Measurements from ENCODE around the gene C18orf63. TPM values are rescaled to one million over a fixed set of nuclear protein-coding genes. Genes with fewer than 3 reads are reported as not detected.
"Not testable (repeated sequence)": the region's sequence is repeated elsewhere in the genome, so short reads cannot be mapped to it uniquely, and the experiment has no call there.

C18orf63 gene
- total RNA-seq, 1 donor from 2014 or later, result not detected

DNA sequence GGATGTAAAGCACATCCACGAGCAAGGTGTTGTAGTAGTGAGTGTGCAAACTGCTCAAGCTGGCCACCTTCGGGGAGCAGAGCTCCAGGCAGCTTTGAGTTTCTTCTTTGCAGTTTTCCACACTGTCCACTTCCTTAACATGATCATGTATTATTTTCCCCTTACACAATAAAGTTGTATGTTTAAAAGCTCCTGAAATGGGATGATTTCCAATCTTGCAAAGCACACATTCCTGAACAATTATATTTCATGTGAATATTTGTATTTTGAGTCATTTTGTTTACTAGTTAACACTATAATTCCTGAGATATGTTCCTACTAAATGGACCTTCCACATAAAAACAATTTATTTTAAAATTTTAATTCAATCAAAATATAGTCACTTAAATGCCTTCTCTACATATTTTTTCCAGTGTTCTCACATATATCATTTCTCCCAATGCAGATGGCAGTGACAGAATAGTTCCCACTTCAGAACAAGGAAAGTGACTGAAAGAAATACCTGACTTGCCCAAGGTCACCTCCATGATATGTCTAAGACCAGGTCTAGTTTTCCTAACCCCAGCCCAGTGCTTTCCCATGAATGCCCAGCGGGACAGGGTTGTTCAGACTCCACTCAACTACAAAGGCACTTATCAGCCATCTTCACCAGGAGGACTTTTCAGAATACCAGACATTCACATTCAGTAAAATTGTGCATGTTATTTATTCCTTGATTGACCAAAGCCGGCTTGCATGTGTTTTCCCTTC lies 29.4 kb upstream of the C18orf63 start:
- DNase-seq (ENCODE audit: low spot score), result no peak

DNA sequence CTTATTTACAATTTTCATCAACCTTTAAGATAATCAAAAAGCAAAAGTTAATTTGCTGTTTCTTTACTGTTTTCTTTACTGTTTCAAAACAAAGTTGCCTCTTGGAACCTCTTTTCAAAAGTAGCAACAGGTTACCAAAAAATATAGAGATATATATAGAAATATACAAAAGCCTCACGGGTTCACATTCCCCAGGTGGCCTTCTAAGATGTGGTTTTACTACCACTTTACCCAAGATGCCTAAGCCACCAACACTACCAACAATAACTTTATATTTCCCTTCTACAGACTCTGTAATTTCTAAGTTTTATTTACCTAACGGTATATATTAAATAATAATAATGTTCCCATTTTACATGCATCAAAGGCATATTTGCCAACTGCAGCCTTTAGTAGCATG lies 28.8 kb upstream of the C18orf63 start:
- DNase-seq (ENCODE audit: low spot score), result no peak

DNA sequence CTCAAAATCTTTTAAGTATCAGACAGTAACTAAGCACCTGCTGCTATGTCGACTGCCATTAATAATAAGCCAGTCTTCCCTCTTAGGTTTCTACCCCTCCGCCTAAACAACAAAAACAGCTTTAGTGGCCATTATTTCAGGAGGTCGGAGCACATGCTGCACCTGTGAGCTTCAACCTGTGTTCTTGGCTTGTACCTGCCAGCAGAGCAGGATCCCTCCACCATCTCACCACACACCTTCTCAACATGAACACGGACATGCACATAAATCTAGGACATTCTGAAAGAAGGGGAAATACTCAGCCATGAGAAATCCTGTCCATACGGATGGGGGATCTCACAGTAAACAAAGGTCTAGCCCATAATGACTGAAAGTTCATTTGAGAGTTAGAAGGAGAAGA lies 27.6 kb upstream of the C18orf63 start:
- DNase-seq (ENCODE audit: low spot score), result no peak

- DNase-seq (ENCODE audit: low spot score), result no peak
Observed at GRCh38 chr18:74288730-74289129, 26.9 kb upstream of the C18orf63 start.

DNA sequence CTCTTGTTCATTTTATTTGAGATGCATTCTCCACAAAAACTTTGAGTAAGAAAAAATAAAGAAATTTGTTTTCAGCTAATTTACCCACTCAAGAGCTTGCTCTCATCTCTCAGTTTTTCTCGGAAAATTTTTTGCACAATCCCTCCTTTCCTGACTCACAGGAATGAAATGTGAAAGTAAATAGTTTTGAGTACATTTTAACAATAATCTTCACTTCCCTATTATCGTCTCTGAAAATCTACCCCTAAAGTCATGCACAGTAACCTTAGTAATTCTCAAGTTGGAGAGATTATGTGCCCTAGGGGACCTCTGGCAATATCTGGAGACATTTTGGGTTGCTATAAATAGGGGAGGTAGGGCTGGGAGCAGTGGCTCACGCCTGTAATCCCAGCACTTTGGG lies 26.5 kb upstream of the C18orf63 start:
- no peak for DNase-seq (ENCODE audit: low spot score)

DNA sequence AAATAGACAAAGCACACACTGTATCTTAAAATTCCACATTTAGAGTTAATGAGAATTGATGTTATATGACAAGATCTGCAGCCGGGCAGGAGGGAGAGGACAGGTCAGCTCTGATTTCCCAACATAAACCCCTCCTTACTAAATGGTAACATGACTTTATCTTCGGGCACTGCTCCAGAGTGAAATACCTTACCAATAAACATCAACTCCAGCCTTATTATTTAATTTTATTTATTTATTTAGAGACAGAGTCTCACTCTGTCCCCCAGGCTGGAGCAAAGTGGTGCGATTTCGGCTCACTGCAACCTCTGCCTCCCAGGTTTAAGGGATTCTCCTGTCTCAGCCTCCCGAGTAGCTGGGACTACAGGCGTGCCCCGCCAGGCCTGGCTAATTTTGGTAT lies 25.6 kb upstream of the C18orf63 start:
- no peak for DNase-seq (ENCODE audit: low spot score)

- DNase-seq (ENCODE audit: low spot score), result no peak
Observed at GRCh38 chr18:74290794-74291471, 24.7 kb upstream of the C18orf63 start.

- no peak for DNase-seq (ENCODE audit: low spot score)
Observed at GRCh38 chr18:74291472-74291770, 24.2 kb upstream of the C18orf63 start.

- DNase-seq (ENCODE audit: low spot score), result peak; percentile 99
Observed at GRCh38 chr18:74291771-74292540, 23.7 kb upstream of the C18orf63 start, which contains the start of gene CYB5A. Gene CYB5A, minus strand, starts transcription at chr18:74291963. Its CDS starts 88 bp downstream, at chr18:74291875.

DNA sequence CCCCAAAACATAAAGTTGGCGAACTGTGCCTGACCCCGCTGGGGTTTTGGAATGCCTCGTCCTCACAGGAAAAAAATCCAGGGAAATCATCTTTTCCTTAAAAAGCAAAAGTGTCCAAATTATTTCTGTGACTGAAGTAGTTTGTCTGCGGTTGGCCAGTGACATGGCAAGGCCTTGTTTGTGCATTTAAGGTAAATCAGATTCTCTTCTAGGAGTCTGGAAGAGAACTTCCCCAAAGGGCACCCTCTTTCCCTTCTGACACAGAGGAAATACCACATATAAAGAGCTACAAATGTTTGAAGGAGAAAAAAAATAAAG lies 23.1 kb upstream of the C18orf63 start:
- DNase-seq (ENCODE audit: low spot score), result no peak

- DNase-seq (ENCODE audit: low spot score), result not testable (repeated sequence)
Observed at GRCh38 chr18:74292982-74293381, 22.7 kb upstream of the C18orf63 start.

GRCh38 chr18:74294526-74294925 lies 21.1 kb upstream of the C18orf63 start:
- no peak for DNase-seq (ENCODE audit: low spot score)

GRCh38 chr18:74299162-74299561 lies 16.5 kb upstream of the C18orf63 start:
- no peak for DNase-seq (ENCODE audit: low spot score)

DNA sequence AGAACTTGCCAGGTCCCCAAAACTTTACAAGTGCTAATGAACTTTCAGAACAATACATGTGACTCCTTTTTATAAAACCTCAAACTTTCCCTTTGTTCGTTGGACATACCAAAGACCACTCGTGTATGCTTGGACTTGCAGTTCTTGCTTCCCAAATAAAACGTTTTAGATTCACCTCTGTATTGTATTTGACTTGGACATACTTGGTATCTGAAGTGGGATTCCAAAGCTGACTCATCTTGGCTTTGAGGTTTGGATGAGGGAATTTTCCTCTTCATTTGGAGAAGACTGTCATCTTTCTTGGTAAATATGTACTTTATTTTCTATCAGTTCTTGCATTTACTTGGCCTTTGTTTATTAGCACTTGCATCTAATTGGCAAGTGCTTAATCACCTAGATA lies 15.9 kb upstream of the C18orf63 start:
- no peak for DNase-seq (ENCODE audit: low spot score)

GRCh38 chr18:74303306-74303705 lies 12.3 kb upstream of the C18orf63 start:
- DNase-seq (ENCODE audit: low spot score), result no peak

DNA sequence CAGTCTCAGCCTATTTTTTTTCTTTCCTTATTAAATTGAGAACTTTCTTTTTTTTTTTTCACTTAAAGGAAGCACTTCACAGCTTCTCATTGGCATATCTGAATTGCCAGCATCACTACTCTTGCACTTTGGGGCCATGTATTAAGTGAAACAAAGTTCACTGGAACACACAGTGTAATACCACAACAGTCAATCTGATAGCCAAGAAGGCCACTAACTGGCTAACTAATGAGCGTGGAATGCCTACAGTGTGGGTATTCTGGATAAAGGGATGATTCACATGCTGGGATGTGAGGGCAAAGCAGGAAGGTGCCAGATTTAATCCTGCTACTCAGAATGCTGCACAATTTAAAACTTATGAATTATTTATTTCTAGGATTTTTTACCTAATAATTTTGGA lies 11.7 kb upstream of the C18orf63 start:
- no peak for DNase-seq (ENCODE audit: low spot score)

- DNase-seq (ENCODE audit: low spot score), result no peak
Observed at GRCh38 chr18:74310411-74310810, 5.2 kb upstream of the C18orf63 start.

GRCh38 chr18:74311000-74311399 lies 4.6 kb upstream of the C18orf63 start:
- no peak for DNase-seq (ENCODE audit: low spot score)

DNA sequence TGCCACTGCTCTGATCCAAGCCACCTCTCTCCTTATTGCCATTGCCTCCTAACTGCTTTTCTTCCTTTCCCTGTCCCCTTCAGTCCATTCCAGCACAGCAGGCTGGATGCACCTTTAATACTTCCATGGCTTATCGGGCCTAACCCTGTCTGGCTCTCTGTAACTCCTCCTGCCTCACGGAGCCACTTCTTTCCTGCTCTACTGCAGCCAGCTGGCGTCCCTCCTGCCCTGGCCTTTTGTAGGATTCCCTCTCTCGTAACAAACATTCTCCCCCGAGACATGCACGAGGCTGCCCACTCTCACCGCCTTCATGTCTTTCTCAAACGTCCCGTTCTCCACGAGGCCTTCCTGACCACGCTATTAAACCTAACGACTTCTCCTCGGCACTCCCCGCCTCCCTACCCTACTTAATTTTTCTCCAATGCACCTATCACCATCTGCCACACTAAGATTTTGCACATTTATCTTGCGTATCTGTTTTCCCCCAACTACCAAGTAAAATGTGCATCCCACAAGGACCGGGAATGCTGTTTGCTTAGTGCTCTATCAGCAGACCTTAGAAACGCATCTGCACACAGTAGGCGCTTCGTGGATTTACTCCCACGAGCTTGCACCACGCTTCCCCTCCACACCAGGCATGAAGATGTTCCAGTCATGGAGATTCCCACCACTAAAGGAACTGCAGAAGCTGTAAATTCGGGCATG lies 728 bp upstream of the C18orf63 start:
- DNase-seq (ENCODE audit: low spot score), result no peak

GRCh38 chr18:74316257-74317170 lies 875 bp downstream of the C18orf63 start:
- no peak for DNase-seq (ENCODE audit: low spot score)

GRCh38 chr18:74326231-74326630 lies 10.6 kb downstream of the C18orf63 start:
- DNase-seq (ENCODE audit: low spot score), result no peak
